Fibroblast of lung (primary cell): ENCODE measurements around the gene GATA3.

Source experiments
- CTCF ChIP-seq, 2 donors: IDR thresholded peaks in 1 of 2; conservative IDR thresholded peaks in 1 of 2; 1 replicate in 1 of 2; 2 replicates in 1 of 2; pipeline ENCODE4 v1.5.1; 2011 to 2012; ENCODE audit warnings: low read length in 2 of 2, control low read depth in 1 of 2, inconsistent platforms in 1 of 2, low read depth in 1 of 2, mild to moderate bottlenecking in 1 of 2
- EZH2 ChIP-seq: IDR thresholded peaks from 2 replicates; pipeline ENCODE4 v1.5.1; 2012; ENCODE audit warnings: low read length, control low read depth, mild to moderate bottlenecking; ENCODE audit errors: missing control alignments

DNA sequence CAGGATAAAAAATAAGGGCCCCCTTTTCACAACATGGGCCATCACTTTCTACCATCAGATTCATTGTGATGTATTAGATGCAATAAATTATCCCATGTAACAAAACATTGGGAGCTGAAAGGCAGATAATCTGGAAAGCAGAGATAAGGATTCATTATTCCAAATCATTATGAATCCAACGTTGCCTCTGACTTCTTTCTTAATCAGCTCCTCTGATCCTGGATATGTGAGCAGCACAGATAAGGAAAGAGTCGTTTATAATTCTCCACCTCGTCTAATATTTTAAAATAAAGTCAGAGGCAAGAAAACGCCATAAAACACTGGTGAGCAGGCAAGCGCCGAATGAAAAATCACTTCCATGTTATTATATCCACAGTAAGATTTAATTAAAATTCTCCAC is 13.8 kb upstream of the GATA3 start:
- TF ChIP-seq CTCF (conservative IDR thresholded peaks at IDR 0.05 in 1 of 2, IDR thresholded peaks at IDR 0.05 in 1 of 2; ENCODE audit: low read depth in 1 of 2, low read length in 2 of 2) = no peak
- TF ChIP-seq EZH2 = peak; percentile 30
